T-helper 22 cell (primary cell): ENCODE results near the gene ABHD4.
"Not testable (repeated sequence)": the region's sequence is repeated elsewhere in the genome, so short reads cannot be mapped to it uniquely, and the experiment has no call there.

Experiments
- DNase-seq: peaks from one replicate; pipeline ENCODE4 v3.0.0-alpha.2; 2020; ENCODE audit warnings: low read depth

The ABHD4 gene

GRCh38 chr14:22589096-22589839, 8.8 kb upstream of the ABHD4 start, which contains the start of gene DAD1:
Gene DAD1, minus strand, starts transcription at chr14:22589224. Its CDS starts 67 bp downstream, at chr14:22589157.
- peak; percentile 99 for DNase-seq

- no peak for DNase-seq
Measured at GRCh38 chr14:22593189-22593588, 4.9 kb upstream of the ABHD4 start.

- no peak for DNase-seq
Measured at GRCh38 chr14:22593601-22594000, 4.5 kb upstream of the ABHD4 start.

GRCh38 chr14:22594156-22594716, 3.9 kb upstream of the ABHD4 start:
- no peak for DNase-seq

- no peak for DNase-seq
Measured at GRCh38 chr14:22596354-22596879, 1.7 kb upstream of the ABHD4 start.

- no peak for DNase-seq
Measured at GRCh38 chr14:22597265-22597664, 835 bp upstream of the ABHD4 start.

GRCh38 chr14:22597771-22598098, 365 bp upstream of the ABHD4 start:
- DNase-seq = no peak

GRCh38 chr14:22598896-22599244, 770 bp downstream of the ABHD4 start:
- DNase-seq = peak; percentile 7

GRCh38 chr14:22599349-22599748, 1.2 kb downstream of the ABHD4 start:
- no peak for DNase-seq

GRCh38 chr14:22600027-22600426, 1.9 kb downstream of the ABHD4 start:
- DNase-seq = no peak

- no peak for DNase-seq
Measured at GRCh38 chr14:22601456-22601855, 3.4 kb downstream of the ABHD4 start.

GRCh38 chr14:22601996-22602395, 3.9 kb downstream of the ABHD4 start:
- no peak for DNase-seq

- DNase-seq = no peak
Measured at GRCh38 chr14:22602862-22603261, 4.8 kb downstream of the ABHD4 start.

- DNase-seq = no peak
Measured at GRCh38 chr14:22606380-22606779, 8.3 kb downstream of the ABHD4 start.

- no peak for DNase-seq
Measured at GRCh38 chr14:22607291-22607690, 9.2 kb downstream of the ABHD4 start.

- no peak for DNase-seq
Measured at GRCh38 chr14:22610931-22611330, 12.8 kb downstream of the ABHD4 start.

- DNase-seq = no peak
Measured at GRCh38 chr14:22613106-22613695, 15.1 kb downstream of the ABHD4 start.

GRCh38 chr14:22613736-22614239, 15.7 kb downstream of the ABHD4 start:
- no peak for DNase-seq

- no peak for DNase-seq
Measured at GRCh38 chr14:22614240-22614799, 16.2 kb downstream of the ABHD4 start.

GRCh38 chr14:22615765-22616164, 17.7 kb downstream of the ABHD4 start:
- not testable (repeated sequence) for DNase-seq

- DNase-seq = no peak
Measured at GRCh38 chr14:22622255-22622654, 24.2 kb downstream of the ABHD4 start.

GRCh38 chr14:22623047-22623446, 24.9 kb downstream of the ABHD4 start:
- no peak for DNase-seq

- no peak for DNase-seq
Measured at GRCh38 chr14:22626590-22626989, 28.5 kb downstream of the ABHD4 start.
